ENCODE measurements around the gene TPP1.

The TPP1 gene

GRCh38 chr11:6588018-6588417 is 31.2 kb downstream of the TPP1 start:
- Histone ChIP-seq H3K9me3 (ENCODE audit: insufficient read depth, low read depth, low read length) (no peaks in the 10 kb centered on the region), H3K4me2 (ENCODE audit: low read length) (no peak overlapping the region), H3K79me1 (ENCODE audit: low read length) (no peaks in the 10 kb centered on the region), H4K12ac (ENCODE audit: low read depth, low read length) (no peak overlapping the region), H2BK120ac (ENCODE audit: insufficient read depth, low read length, poor library complexity) (no peak overlapping the region), H3K9ac (ENCODE audit: low read length) (no peak overlapping the region), H2AK5ac (ENCODE audit: low read length) (no peak overlapping the region), H3K14ac (ENCODE audit: low read length) (no peak overlapping the region), H4K8ac (ENCODE audit: low read depth, low read length) (no peak overlapping the region), H4K91ac (ENCODE audit: low read depth, low read length) (no peak overlapping the region), H2BK12ac (ENCODE audit: low read length) (no peak overlapping the region), H2AFZ (ENCODE audit: insufficient read depth, low read length, poor library complexity) (no peak overlapping the region), H2BK5ac (ENCODE audit: low read depth, low read length, poor library complexity) (no peak overlapping the region), H3K27me3 (ENCODE audit: insufficient read depth, low read length) (no peaks in the 10 kb centered on the region), H3K4ac (ENCODE audit: low read depth, low read length) (no peak overlapping the region), H3K4me1 (ENCODE audit: control insufficient read depth in 1 of 2, insufficient read depth in 2 of 2, low read length in 2 of 2) (no peaks in the 10 kb centered on the region), H3K4me3 (ENCODE audit: low read depth, low read length) (no peak overlapping the region), H3K36me3 (ENCODE audit: control insufficient read depth in 1 of 2, insufficient read depth in 2 of 2, low read length in 2 of 2) (no peaks in the 10 kb centered on the region), H3K27ac (ENCODE audit: low read depth, low read length) (no peak overlapping the region), H3K79me2 (ENCODE audit: control insufficient read depth, insufficient read depth, low read length, poor library complexity) (peaks cover 2% of the 10 kb centered on the region), H3K18ac (ENCODE audit: low read length) (no peak overlapping the region), H3K23ac (ENCODE audit: low read length) (no peak overlapping the region)
- no CpG with 5 or more reads among the region's 1 CpG for WGBS (ENCODE audit: extremely low coverage, insufficient coverage, insufficient read length)
- no peak for DNase-seq

GRCh38 chr11:6587360-6587953 is 31.8 kb downstream of the TPP1 start:
- Histone ChIP-seq H3K4me1 (ENCODE audit: control insufficient read depth in 1 of 2, insufficient read depth in 2 of 2, low read length in 2 of 2) (no peaks in the 10 kb centered on the region), H3K14ac (ENCODE audit: low read length) (no peak overlapping the region), H3K4me2 (ENCODE audit: low read length) (no peak overlapping the region), H2AFZ (ENCODE audit: insufficient read depth, low read length, poor library complexity) (no peak overlapping the region), H3K79me1 (ENCODE audit: low read length) (no peaks in the 10 kb centered on the region), H4K12ac (ENCODE audit: low read depth, low read length) (no peak overlapping the region), H2AK5ac (ENCODE audit: low read length) (no peak overlapping the region), H3K4me3 (ENCODE audit: low read depth, low read length) (no peak overlapping the region), H3K9me3 (ENCODE audit: insufficient read depth, low read depth, low read length) (no peaks in the 10 kb centered on the region), H3K36me3 (ENCODE audit: control insufficient read depth in 1 of 2, insufficient read depth in 2 of 2, low read length in 2 of 2) (no peaks in the 10 kb centered on the region), H3K4ac (ENCODE audit: low read depth, low read length) (no peak overlapping the region), H3K27ac (ENCODE audit: low read depth, low read length) (no peak overlapping the region), H3K9ac (ENCODE audit: low read length) (no peak overlapping the region), H3K79me2 (ENCODE audit: control insufficient read depth, insufficient read depth, low read length, poor library complexity) (peaks cover 2% of the 10 kb centered on the region), H3K18ac (ENCODE audit: low read length) (no peak overlapping the region), H2BK120ac (ENCODE audit: insufficient read depth, low read length, poor library complexity) (no peak overlapping the region), H3K27me3 (ENCODE audit: insufficient read depth, low read length) (no peaks in the 10 kb centered on the region), H4K91ac (ENCODE audit: low read depth, low read length) (no peak overlapping the region), H3K23ac (ENCODE audit: low read length) (no peak overlapping the region), H2BK5ac (ENCODE audit: low read depth, low read length, poor library complexity) (no peak overlapping the region), H2BK12ac (ENCODE audit: low read length) (no peak overlapping the region), H4K8ac (ENCODE audit: low read depth, low read length) (no peak overlapping the region)
- DNase-seq: no peak
- WGBS (ENCODE audit: extremely low coverage, insufficient coverage, insufficient read length): no CpG with 5 or more reads among the region's 11 CpGs

- Histone ChIP-seq H3K9ac (ENCODE audit: low read length) (no peak overlapping the region), H2BK12ac (ENCODE audit: low read length) (no peak overlapping the region), H3K14ac (ENCODE audit: low read length) (no peak overlapping the region), H3K79me1 (ENCODE audit: low read length) (no peaks in the 10 kb centered on the region), H2AFZ (ENCODE audit: insufficient read depth, low read length, poor library complexity) (no peak overlapping the region), H2AK5ac (ENCODE audit: low read length) (no peak overlapping the region), H3K4me3 (ENCODE audit: low read depth, low read length) (no peak overlapping the region), H3K4me1 (ENCODE audit: control insufficient read depth in 1 of 2, insufficient read depth in 2 of 2, low read length in 2 of 2) (no peaks in the 10 kb centered on the region), H4K12ac (ENCODE audit: low read depth, low read length) (no peak overlapping the region), H3K9me3 (ENCODE audit: insufficient read depth, low read depth, low read length) (no peaks in the 10 kb centered on the region), H2BK5ac (ENCODE audit: low read depth, low read length, poor library complexity) (no peak overlapping the region), H3K27me3 (ENCODE audit: insufficient read depth, low read length) (no peaks in the 10 kb centered on the region), H3K36me3 (ENCODE audit: control insufficient read depth in 1 of 2, insufficient read depth in 2 of 2, low read length in 2 of 2) (no peaks in the 10 kb centered on the region), H4K8ac (ENCODE audit: low read depth, low read length) (no peak overlapping the region), H4K91ac (ENCODE audit: low read depth, low read length) (no peak overlapping the region), H3K23ac (ENCODE audit: low read length) (no peak overlapping the region), H3K4ac (ENCODE audit: low read depth, low read length) (no peak overlapping the region), H3K18ac (ENCODE audit: low read length) (no peak overlapping the region), H3K4me2 (ENCODE audit: low read length) (no peak overlapping the region), H2BK120ac (ENCODE audit: insufficient read depth, low read length, poor library complexity) (no peak overlapping the region), H3K79me2 (ENCODE audit: control insufficient read depth, insufficient read depth, low read length, poor library complexity) (peaks cover 2% of the 10 kb centered on the region), H3K27ac (ENCODE audit: low read depth, low read length) (no peak overlapping the region)
- DNase-seq: no peak
- WGBS (ENCODE audit: extremely low coverage, insufficient coverage, insufficient read length): no CpG with 5 or more reads among the region's 25 CpGs
Observed at GRCh38 chr11:6586434-6587359, 32.5 kb downstream of the TPP1 start.

GRCh38 chr11:6584528-6584927 is 34.7 kb downstream of the TPP1 start:
- Histone ChIP-seq H2BK5ac (ENCODE audit: low read depth, low read length, poor library complexity) (no peak overlapping the region), H2BK12ac (ENCODE audit: low read length) (no peak overlapping the region), H2AFZ (ENCODE audit: insufficient read depth, low read length, poor library complexity) (no peak overlapping the region), H3K4me1 (ENCODE audit: control insufficient read depth in 1 of 2, insufficient read depth in 2 of 2, low read length in 2 of 2) (no peaks in the 10 kb centered on the region), H3K36me3 (ENCODE audit: control insufficient read depth in 1 of 2, insufficient read depth in 2 of 2, low read length in 2 of 2) (peaks cover 0 to 2% of the 10 kb centered on the region in 2 experiments), H3K23ac (ENCODE audit: low read length) (no peak overlapping the region), H3K4me3 (ENCODE audit: low read depth, low read length) (no peak overlapping the region), H3K4me2 (ENCODE audit: low read length) (no peak overlapping the region), H3K14ac (ENCODE audit: low read length) (no peak overlapping the region), H4K12ac (ENCODE audit: low read depth, low read length) (no peak overlapping the region), H3K27me3 (ENCODE audit: insufficient read depth, low read length) (no peaks in the 10 kb centered on the region), H4K91ac (ENCODE audit: low read depth, low read length) (no peak overlapping the region), H3K18ac (ENCODE audit: low read length) (no peak overlapping the region), H3K4ac (ENCODE audit: low read depth, low read length) (no peak overlapping the region), H3K79me2 (ENCODE audit: control insufficient read depth, insufficient read depth, low read length, poor library complexity) (peaks cover 2% of the 10 kb centered on the region), H3K79me1 (ENCODE audit: low read length) (no peaks in the 10 kb centered on the region), H2AK5ac (ENCODE audit: low read length) (no peak overlapping the region), H3K9ac (ENCODE audit: low read length) (no peak overlapping the region), H3K9me3 (ENCODE audit: insufficient read depth, low read depth, low read length) (no peaks in the 10 kb centered on the region), H4K8ac (ENCODE audit: low read depth, low read length) (no peak overlapping the region), H2BK120ac (ENCODE audit: insufficient read depth, low read length, poor library complexity) (no peak overlapping the region), H3K27ac (ENCODE audit: low read depth, low read length) (no peak overlapping the region)
- WGBS (ENCODE audit: extremely low coverage, insufficient coverage, insufficient read length): no CpG with 5 or more reads among the region's 4 CpGs
- DNase-seq: no peak

Measured in trophoblast cell (in vitro differentiated cells and primary cell).